OCI-LY1 (cell line): ENCODE measurements around the gene RMC1.

Experiments used
- H2AFZ ChIP-seq: fragments of 200-600 bp; sonication (generic), shearing (Covaris generic); 2 replicates; pipeline ENCODE4 v1.6.0; 2014; ENCODE audit warnings: antibody characterized with exemption, mild to moderate bottlenecking, low read length
- H3F3A ChIP-seq: fragments of 200-600 bp; sonication (generic), shearing (Covaris generic); 2 replicates; pipeline ENCODE4 v1.6.0; 2014; ENCODE audit warnings: mild to moderate bottlenecking, antibody characterized with exemption, low read length, moderate library complexity; ENCODE audit not compliant: insufficient read depth
- H3K27ac ChIP-seq: fragments of 200-600 bp; sonication (generic); 2 replicates; pipeline ENCODE4 v1.5.1; 2014; ENCODE audit warnings: low read length, mixed run types, mild to moderate bottlenecking, low read depth; ENCODE audit not compliant: poor library complexity, severe bottlenecking
- H3K27me3 ChIP-seq: fragments of 200-600 bp; sonication (generic); 2 replicates; pipeline ENCODE4 v1.6.0; 2014; ENCODE audit warnings: antibody characterized with exemption, mild to moderate bottlenecking, low read length, moderate library complexity; ENCODE audit not compliant: insufficient read depth
- H3K36me3 ChIP-seq: fragments of 200-600 bp; sonication (generic); 2 replicates; pipeline ENCODE4 v1.6.1; 2014; ENCODE audit warnings: mild to moderate bottlenecking, antibody characterized with exemption, low read length, moderate library complexity, mixed read lengths; ENCODE audit not compliant: insufficient read depth
- H3K4me1 ChIP-seq: fragments of 200-600 bp; sonication (generic); 2 replicates; pipeline ENCODE4 v1.5.1; 2014; ENCODE audit warnings: mild to moderate bottlenecking, low read length, moderate library complexity; ENCODE audit not compliant: insufficient read depth, severe bottlenecking
- H3K4me2 ChIP-seq: fragments of 200-600 bp; sonication (generic), shearing (Covaris generic); 2 replicates; pipeline ENCODE4 v1.6.1; 2014; ENCODE audit warnings: low read length
- H3K4me3 ChIP-seq: fragments of 200-600 bp; sonication (generic); 2 replicates; pipeline ENCODE4 v1.5.1; 2014; ENCODE audit warnings: low read length, low read depth, mild to moderate bottlenecking, mixed read lengths; ENCODE audit not compliant: poor library complexity, severe bottlenecking
- H3K79me2 ChIP-seq: fragments of 200-600 bp; shearing (Covaris generic); 2 replicates; pipeline ENCODE4 v1.6.1; 2016; ENCODE audit warnings: mixed run types, low read length, mixed read lengths; ENCODE audit not compliant: insufficient read depth
- H3K9ac ChIP-seq: fragments of 200-600 bp; sonication (generic), shearing (Covaris generic); 2 replicates; pipeline ENCODE4 v1.6.1; 2014; ENCODE audit warnings: mild to moderate bottlenecking, low read length, mixed read lengths
- H3K9me2 ChIP-seq: fragments of 200-600 bp; sonication (generic), shearing (Covaris generic); 2 replicates; pipeline ENCODE4 v1.6.1; 2014; ENCODE audit warnings: low read depth, mild to moderate bottlenecking, low read length, mixed read lengths
- H3K9me3 ChIP-seq: fragments of 200-600 bp; shearing (Covaris generic); 2 replicates; pipeline ENCODE4 v1.6.1; 2014; ENCODE audit warnings: low read length, mixed read lengths
- H4K20me1 ChIP-seq: fragments of 200-600 bp; sonication (generic), shearing (Covaris generic); 2 replicates; pipeline ENCODE4 v1.6.0; 2016; ENCODE audit warnings: mild to moderate bottlenecking, low read length; ENCODE audit not compliant: insufficient read depth
- EZH2 ChIP-seq: fragments of 200-600 bp; sonication (generic), shearing (Covaris generic); IDR thresholded peaks from 2 replicates; pipeline ENCODE4 v1.8.0; 2017; ENCODE audit warnings: borderline replicate concordance, mixed run types, mild to moderate bottlenecking, antibody characterized with exemption, low read length, moderate library complexity, mixed read lengths
- TF ChIP-seq, protein P1 (sequence below): fragments of 200-600 bp; sonication (generic), shearing (Covaris generic); IDR thresholded peaks from 2 replicates; pipeline ENCODE4 v1.5.1; 2017; ENCODE audit warnings: mild to moderate bottlenecking, antibody characterized with exemption, low read length, moderate library complexity, mixed read lengths

Gene RMC1

DNA sequence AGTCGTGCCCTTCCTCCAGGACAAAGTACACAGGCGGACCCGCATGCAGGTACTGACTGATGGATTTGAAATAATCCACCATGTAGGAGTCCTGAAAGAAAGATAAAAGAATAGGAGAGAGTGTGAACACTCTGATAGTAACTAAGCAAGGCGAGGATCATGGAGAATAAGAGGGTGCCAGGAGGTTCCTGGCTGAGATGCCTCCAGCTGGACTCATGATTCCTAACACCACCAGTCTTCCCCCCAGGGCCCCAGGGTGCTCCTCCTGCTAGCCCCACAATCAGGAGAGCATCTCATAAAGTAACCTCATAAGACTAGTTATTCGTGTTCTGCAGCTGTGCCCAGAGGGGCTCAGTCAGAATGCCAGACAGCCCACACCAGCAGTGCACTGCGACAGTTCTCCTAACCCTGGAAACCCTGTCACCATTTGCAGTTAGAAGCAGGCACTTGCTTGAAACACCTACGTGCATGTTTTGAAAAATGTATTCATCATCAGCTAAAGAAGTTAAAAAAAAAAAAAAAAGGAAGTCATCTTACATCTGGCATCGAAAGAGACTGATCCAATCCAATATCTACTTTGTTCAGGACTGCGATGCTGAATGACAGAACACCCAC lies 36.7 kb downstream of the RMC1 start:
- H3K4me1 ChIP-seq = no peaks in the 10 kb centered on the region
- no peak overlapping the region for H3K4me2 ChIP-seq
- H3K9ac ChIP-seq = no peak overlapping the region
- no peaks in the 10 kb centered on the region for H3F3A ChIP-seq
- H3K27ac ChIP-seq = no peak overlapping the region
- no peaks in the 10 kb centered on the region for H4K20me1 ChIP-seq
- no peaks in the 10 kb centered on the region for H3K9me3 ChIP-seq
- H3K79me2 ChIP-seq = no peaks in the 10 kb centered on the region
- H2AFZ ChIP-seq = no peak overlapping the region
- H3K4me3 ChIP-seq = no peak overlapping the region
- H3K9me2 ChIP-seq = no peaks in the 10 kb centered on the region
- TF ChIP-seq EZH2 = no peak
- TF ChIP-seq, protein P1, sequence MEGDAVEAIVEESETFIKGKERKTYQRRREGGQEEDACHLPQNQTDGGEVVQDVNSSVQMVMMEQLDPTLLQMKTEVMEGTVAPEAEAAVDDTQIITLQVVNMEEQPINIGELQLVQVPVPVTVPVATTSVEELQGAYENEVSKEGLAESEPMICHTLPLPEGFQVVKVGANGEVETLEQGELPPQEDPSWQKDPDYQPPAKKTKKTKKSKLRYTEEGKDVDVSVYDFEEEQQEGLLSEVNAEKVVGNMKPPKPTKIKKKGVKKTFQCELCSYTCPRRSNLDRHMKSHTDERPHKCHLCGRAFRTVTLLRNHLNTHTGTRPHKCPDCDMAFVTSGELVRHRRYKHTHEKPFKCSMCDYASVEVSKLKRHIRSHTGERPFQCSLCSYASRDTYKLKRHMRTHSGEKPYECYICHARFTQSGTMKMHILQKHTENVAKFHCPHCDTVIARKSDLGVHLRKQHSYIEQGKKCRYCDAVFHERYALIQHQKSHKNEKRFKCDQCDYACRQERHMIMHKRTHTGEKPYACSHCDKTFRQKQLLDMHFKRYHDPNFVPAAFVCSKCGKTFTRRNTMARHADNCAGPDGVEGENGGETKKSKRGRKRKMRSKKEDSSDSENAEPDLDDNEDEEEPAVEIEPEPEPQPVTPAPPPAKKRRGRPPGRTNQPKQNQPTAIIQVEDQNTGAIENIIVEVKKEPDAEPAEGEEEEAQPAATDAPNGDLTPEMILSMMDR = no peak
- H3K36me3 ChIP-seq = peaks cover 96% of the 10 kb centered on the region
- H3K27me3 ChIP-seq = no peaks in the 10 kb centered on the region

DNA sequence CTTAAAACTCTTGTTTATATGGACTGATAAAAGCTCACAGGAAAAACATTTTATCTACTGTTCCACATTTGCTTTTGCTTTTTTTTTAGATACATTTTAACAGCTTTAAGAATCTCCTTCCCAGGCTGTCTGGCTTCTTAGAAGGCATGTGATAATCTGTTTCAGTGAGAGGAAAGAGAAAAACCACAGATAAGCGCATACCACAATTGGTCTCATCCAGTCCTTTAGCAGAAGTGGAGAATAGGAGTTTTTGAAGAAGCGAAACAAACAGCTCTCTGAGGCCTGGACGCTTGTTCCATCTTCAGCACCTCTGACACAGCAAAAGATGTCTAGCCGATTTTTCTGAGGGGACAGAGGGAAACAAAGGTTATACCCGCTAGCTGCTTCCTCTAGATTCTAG lies 37.6 kb downstream of the RMC1 start:
- Histone ChIP-seq H3K9me3 (no peaks in the 10 kb centered on the region), H3K9me2 (no peaks in the 10 kb centered on the region), H3K9ac (no peak overlapping the region), H3K79me2 (no peaks in the 10 kb centered on the region), H3K4me1 (no peaks in the 10 kb centered on the region), H4K20me1 (no peaks in the 10 kb centered on the region), H2AFZ (no peak overlapping the region), H3K4me3 (no peak overlapping the region), H3K27me3 (no peaks in the 10 kb centered on the region), H3K4me2 (no peak overlapping the region), H3K36me3 (peaks cover 94% of the 10 kb centered on the region), H3K27ac (no peak overlapping the region), H3F3A (no peaks in the 10 kb centered on the region)
- TF ChIP-seq, protein P1 = no peak
- TF ChIP-seq EZH2 = no peak

DNA sequence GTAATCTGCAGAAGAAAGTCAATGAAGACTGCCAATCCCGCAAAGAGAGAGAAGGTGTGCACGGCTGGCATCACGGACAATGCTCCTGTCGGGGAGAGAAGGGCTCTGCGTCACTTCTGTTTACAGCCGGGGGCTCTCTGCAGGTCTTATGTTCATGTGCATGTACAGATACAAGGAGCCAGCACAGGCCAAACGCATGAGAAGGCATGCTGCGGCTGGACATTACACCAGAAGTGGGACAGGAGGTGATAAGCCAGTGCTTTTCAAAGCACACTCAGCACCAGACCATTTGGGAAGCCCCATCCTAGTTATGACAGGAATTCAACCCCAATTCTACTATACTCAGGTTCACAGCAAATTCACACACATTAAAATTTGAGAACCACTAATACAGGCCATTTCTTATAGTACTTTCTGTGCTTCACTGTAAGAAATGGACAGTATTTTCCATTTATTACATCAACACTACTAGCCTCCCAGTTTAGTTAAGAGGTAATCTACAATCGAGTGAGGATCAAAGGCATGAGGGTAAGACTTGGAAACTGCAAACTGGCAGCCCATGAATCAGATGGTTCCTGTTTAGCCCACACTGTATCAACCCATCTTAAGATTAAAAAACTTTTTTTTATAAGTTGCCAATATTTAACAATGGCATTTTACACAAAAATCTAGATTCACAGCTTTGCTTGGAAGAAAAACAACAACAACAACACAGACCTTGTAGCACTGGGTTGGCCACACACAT lies 38.2 kb downstream of the RMC1 start:
- TF ChIP-seq EZH2 = no peak
- Histone ChIP-seq H3K9ac (no peak overlapping the region), H3K36me3 (peaks cover 91% of the 10 kb centered on the region), H3F3A (no peaks in the 10 kb centered on the region), H3K9me3 (no peaks in the 10 kb centered on the region), H3K27me3 (no peaks in the 10 kb centered on the region), H3K9me2 (no peaks in the 10 kb centered on the region), H4K20me1 (no peaks in the 10 kb centered on the region), H3K4me2 (no peak overlapping the region), H2AFZ (no peak overlapping the region), H3K27ac (no peak overlapping the region), H3K4me3 (no peak overlapping the region), H3K79me2 (no peaks in the 10 kb centered on the region), H3K4me1 (no peaks in the 10 kb centered on the region)
